Choroid plexus epithelial cell (primary cell): ENCODE measurements around the gene ITGA6.

Experiments
- DNase-seq: peaks from one replicate; pipeline ENCODE4 v3.0.0-alpha.2; 2010; ENCODE audit warnings: low read depth
- H3K4me3 ChIP-seq: 2 replicates; pipeline ENCODE4 v1.5.1; 2011; ENCODE audit warnings: low read depth, mild to moderate bottlenecking, control low read depth, low read length, moderate library complexity
- TF ChIP-seq, protein P1 (sequence below): conservative IDR thresholded peaks from 2 replicates; pipeline ENCODE4 v1.5.1; 2011; ENCODE audit warnings: low read depth, mild to moderate bottlenecking, control low read depth, inconsistent platforms, low read length, moderate library complexity

The ITGA6 gene

DNA sequence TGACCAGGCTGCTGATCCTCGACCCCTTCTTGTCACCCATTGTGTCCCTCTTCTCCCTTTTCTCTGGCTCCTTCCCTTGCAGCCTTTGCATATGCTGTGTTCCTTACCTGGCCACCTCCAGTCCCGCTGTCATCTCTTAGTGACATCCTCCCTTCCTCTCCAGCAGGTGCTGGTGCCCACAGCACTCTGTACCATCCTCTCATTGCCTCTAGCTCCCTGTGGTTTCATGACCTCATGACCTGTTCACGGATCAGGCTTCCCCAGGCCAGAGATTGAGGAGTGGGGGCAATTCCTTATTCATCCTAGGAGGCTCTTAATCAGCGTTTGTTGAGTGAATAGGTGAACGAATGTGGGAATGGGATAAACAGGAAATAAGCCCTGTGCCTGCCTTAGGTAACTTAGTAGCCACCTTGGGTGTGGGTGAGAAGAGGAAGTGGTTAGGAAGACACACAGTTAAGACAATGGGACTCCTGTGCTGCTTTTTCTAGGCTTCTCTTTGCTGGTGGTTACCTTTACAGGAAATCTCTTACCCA lies 35.5 kb downstream of the ITGA6 start:
- DNase-seq = no peak
- TF ChIP-seq, protein P1, sequence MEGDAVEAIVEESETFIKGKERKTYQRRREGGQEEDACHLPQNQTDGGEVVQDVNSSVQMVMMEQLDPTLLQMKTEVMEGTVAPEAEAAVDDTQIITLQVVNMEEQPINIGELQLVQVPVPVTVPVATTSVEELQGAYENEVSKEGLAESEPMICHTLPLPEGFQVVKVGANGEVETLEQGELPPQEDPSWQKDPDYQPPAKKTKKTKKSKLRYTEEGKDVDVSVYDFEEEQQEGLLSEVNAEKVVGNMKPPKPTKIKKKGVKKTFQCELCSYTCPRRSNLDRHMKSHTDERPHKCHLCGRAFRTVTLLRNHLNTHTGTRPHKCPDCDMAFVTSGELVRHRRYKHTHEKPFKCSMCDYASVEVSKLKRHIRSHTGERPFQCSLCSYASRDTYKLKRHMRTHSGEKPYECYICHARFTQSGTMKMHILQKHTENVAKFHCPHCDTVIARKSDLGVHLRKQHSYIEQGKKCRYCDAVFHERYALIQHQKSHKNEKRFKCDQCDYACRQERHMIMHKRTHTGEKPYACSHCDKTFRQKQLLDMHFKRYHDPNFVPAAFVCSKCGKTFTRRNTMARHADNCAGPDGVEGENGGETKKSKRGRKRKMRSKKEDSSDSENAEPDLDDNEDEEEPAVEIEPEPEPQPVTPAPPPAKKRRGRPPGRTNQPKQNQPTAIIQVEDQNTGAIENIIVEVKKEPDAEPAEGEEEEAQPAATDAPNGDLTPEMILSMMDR = no peak
- H3K4me3 ChIP-seq = no peak overlapping the region

GRCh38 chr2:172464400-172465129 lies 37.2 kb downstream of the ITGA6 start:
- TF ChIP-seq, protein P1 = no peak
- DNase-seq = no peak
- no peak overlapping the region for H3K4me3 ChIP-seq

DNA sequence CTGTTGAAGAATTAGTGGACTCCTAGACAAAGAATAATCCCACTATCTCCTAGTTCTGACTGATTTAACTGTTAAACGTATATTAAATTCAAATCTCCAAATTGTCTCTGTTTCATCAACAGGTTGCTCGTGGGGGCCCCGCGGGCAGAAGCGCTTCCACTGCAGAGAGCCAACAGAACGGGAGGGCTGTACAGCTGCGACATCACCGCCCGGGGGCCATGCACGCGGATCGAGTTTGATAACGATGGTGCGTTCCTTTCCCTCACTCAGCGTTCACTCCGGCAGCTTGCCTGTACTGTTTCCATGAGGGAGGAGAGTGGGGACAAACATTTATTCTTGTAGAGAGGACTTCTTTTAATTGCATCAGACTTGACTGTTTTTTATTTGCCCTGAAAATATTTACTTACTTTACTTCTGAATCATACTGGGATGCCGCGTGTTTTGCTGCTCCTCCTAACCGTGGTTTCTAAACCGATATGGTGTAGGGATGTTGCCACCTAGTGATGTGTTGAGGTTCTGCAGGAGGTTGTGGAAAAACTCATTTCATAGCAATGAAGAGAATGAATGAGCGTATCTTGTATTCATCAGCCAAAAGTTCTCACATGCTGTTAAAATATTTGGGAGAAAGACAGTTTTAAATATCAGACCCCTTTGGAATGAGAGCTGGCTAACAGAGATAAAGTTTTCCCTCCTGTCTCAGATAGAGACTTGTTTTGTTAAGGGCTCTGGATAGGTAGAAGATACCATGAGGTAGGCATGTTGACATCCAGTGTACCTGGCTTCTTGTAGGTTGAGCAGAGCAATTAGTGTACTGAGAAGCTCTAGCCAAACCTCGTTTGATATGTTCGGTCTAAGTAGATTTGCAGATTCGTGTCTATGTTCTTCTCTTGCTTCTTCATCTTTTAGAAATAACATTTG lies 38.3 kb downstream of the ITGA6 start:
- TF ChIP-seq, protein P1 = peak; percentile 88
- H3K4me3 ChIP-seq = peak overlapping the region; percentile 51
- peak; percentile 92 for DNase-seq

GRCh38 chr2:172467382-172467781 lies 40.0 kb downstream of the ITGA6 start:
- peak; percentile 60 for DNase-seq
- TF ChIP-seq, protein P1 = peak; percentile 68
- no peak overlapping the region for H3K4me3 ChIP-seq

DNA sequence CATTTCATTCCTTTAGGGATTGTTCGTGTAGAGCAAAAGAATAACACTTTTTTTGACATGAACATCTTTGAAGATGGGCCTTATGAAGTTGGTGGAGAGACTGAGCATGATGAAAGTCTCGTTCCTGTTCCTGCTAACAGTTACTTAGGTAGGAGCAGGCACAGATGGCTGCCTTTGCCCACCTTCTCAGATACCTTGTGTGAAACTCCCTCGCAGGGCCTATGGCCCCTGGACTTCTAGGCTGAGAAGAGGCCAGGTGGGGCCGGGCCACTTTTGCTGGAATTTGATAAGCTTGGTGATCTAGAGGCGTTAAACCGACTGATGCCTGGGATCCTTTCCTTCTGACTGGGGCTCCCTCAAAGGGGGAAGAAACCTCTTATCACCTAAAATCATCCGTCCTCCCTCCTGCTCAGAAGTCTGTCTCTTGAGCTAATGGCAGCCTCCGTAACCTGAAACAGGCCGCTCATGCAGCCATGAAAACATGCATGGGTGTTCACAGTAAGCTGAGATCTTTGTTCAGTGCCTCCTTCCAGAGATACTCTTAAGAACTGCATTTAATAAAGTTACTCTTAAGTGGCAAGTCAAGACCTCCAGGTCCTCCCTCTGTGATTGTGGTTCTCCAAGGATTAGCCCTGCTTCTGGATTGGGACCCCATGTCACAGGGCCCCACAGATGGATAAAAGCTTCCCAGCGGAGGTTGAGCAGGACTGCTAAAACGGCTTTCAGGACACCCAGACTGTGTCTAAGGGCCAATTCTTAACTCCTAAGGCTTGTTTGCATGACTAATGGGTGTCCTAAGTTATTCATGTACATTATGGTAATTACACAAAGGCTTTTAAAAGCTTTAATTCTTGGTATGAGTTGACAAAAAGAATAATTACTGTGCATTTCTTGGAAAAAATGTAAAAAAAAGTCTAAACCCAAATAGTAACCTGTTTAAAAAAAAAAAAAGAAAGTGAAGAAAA lies 43.9 kb downstream of the ITGA6 start:
- H3K4me3 ChIP-seq = no peak overlapping the region
- DNase-seq = no peak
- TF ChIP-seq, protein P1 = no peak

GRCh38 chr2:172472446-172473033 lies 45.2 kb downstream of the ITGA6 start:
- H3K4me3 ChIP-seq = no peak overlapping the region
- no peak for DNase-seq
- TF ChIP-seq, protein P1 = no peak
